Measurements from ENCODE around the gene REG4. TPM values are rescaled to one million over a fixed set of nuclear protein-coding genes. Genes with fewer than 3 reads are reported as not detected.

Gene REG4
- total RNA-seq, 1 donor from 2014 or later, result not detected

- ATAC-seq (ENCODE audit: poor library complexity) (no peak), DNase-seq (no peak)
- intact Hi-C loops (cut with DNase I), result no loop called here
Observed at GRCh38 chr1:119762409-119762808, 48.9 kb downstream of the REG4 start.

DNA sequence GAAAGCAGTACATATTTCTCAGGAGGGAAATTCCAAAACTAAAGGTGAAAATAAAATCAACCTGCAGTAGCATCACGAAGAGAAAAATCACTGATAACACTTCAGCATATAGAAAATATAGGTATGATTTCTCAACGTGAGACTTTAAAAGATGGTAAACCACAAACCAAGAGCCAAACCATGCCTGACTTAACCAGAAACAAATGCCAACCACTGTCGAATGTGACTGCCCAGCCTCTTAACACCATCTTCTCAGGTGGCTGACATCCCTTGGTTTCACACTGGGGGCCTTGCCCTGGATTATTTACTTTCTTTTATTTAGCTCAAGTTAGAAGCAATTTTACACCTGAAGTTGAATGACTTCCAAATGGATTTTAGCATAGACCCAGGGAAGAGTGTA lies 52.7 kb downstream of the REG4 start:
- DNase-seq (no peak), ATAC-seq (ENCODE audit: poor library complexity) (no peak)
- intact Hi-C loops (cut with DNase I), result no loop called here

DNA sequence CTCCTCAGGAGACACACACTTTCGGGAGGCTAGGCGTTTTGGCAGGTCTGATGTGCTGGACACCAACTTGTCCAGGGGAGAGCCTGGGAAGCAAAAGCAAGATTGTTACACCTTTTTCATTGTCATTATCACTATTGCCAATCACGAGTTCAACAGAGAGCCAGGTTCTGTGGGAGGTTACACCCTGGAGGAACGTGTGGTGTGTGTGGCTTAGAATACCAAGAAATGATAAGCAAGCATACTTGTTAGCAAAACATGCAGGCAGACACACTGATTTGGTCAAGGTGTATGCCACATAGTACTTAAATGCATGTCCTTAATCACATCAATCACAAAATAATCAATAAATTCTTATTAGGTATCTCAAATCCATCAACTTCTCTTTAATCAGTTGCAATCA lies 58.7 kb downstream of the REG4 start:
- intact Hi-C loops (cut with DNase I), result no loop called here
- DNase-seq, result no peak

GRCh38 chr1:119748040-119748439 lies 63.2 kb downstream of the REG4 start:
- intact Hi-C loops (cut with DNase I), result no loop called here
- no peak for DNase-seq
- ATAC-seq (ENCODE audit: poor library complexity), result no peak

More for the DNA sequence above, 58.7 kb downstream of the REG4 start:
- no peak for ATAC-seq (ENCODE audit: poor library complexity)

- intact Hi-C loops (cut with DNase I), result no loop called here
- no peak for ATAC-seq (ENCODE audit: poor library complexity)
- DNase-seq, result no peak
Observed at GRCh38 chr1:119747451-119747850, 63.8 kb downstream of the REG4 start.

- no peak for DNase-seq
- intact Hi-C loops (cut with DNase I), result no loop called here
Observed at GRCh38 chr1:119745034-119745433, 66.2 kb downstream of the REG4 start.

DNA sequence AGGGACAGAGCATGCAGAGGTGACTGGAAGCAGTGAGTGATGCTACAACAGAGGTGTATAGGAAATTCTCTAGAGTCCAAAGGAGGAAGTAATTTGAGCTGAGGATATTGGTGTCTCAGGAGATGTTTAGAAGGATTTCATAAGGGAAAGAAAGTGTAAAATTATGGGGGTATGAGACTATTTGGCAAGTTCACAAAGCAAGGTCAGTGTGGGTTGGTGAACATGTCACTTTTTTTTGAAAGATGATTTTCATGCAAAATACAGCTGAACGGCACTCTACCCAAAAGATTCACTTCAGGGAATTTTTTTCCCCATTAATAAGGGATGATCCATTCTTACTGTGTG lies 66.7 kb downstream of the REG4 start:
- no peak for DNase-seq
- ATAC-seq (ENCODE audit: poor library complexity), result no peak
- intact Hi-C loops (cut with DNase I), result loop anchor here (5.0 kb wide), 1 partner anchor 63 kb away; no protein-coding TSS in a partner anchor

More at GRCh38 chr1:119745034-119745433, 66.2 kb downstream of the REG4 start:
- ATAC-seq (ENCODE audit: poor library complexity), result no peak

Other genes with a start within 250 kb of the REG4 start
- 9.2 TPM for gene ZNF697, start 163.2 kb downstream of the REG4 start, total RNA-seq
- gene PHGDH, start 99.5 kb downstream of the REG4 start, total RNA-seq, result 10.5 TPM
- 210 TPM for gene HMGCS2, start 42.6 kb downstream of the REG4 start, total RNA-seq
- not detected for gene ADAM30, start 85.1 kb upstream of the REG4 start, total RNA-seq

Data from Right ventricle myocardium superior (tissue), 1 donor.